Measurements from ENCODE around the gene ID3. TPM values are rescaled to one million over a fixed set of nuclear protein-coding genes. Genes with fewer than 3 reads are reported as not detected.

Gene ID3
- total and polyA plus RNA-seq, 4 experiments from 2014 or later, result 8.9 to 98.0 (median 54.8) TPM

DNA sequence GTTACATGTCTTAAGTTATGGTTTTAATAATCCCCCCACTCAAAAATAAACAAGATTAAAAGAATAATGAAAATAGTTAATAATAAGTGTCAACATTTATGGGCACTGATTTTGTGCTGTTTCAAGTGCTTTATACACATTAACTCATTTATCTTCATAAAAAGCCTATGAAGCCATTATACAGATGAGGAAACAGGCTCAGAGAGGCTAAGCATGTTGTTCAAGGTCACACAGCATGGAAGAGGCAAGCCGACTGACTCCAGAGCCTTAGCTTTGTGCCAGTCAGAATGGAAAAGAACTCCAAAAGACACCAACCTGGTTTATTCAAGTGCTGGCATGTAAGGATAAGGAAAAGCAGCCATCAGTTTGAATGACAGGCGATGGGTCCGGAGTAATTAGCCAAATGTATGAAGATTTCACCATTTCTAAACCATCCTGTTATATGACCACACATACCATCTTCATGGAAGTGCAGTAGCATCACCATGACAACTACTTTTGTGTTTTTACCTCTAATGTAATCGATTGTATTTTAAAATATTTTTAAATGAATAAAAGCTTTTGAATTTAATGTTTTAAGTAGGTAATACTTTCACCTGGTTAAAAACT, 14.4 kb upstream of the ID3 start:
- DNase-seq, result no peak
- ChIA-PET CTCF (ENCODE audit: partially characterized antibody) (interaction anchor here (1.1 to 4.2 kb wide), 3 partner anchors 61 to 64 kb away, joined by 4 to 17 read pairs (median 6); no protein-coding TSS in a partner anchor), POLR2A (ENCODE audit: partially characterized antibody) (interaction anchor here (8.4 kb wide), 1 partner anchor 16 kb away, joined by 111 read pairs; the partner anchor contains the start of gene ID3)
- H3K27me3 ChIP-seq (ENCODE audit: insufficient read depth, low read length), result peaks cover 5% of the 10 kb centered on the region
- intact Hi-C loops (cut with micrococcal nuclease), result no loop called here
- no peaks in the 10 kb centered on the region for H3K36me3 ChIP-seq (ENCODE audit: insufficient read depth, low read length)
- Mint-ChIP-seq H3K9me3 (no peaks in the 10 kb centered on the region), H3K36me3 (no peaks in the 10 kb centered on the region), H3K4me3 (no peak overlapping the region), H3K27ac (no peak overlapping the region), H3K4me1 (peaks cover 10 to 28% (median 18%) of the 10 kb centered on the region in 4 donors), H3K27me3 (peaks cover 5 to 9% of the 10 kb centered on the region in 2 donors)
- H3K4me3 ChIP-seq (ENCODE audit: low read length in 2 of 2), result no peak overlapping the region
- H3K27ac ChIP-seq (ENCODE audit: low read depth, low read length), result no peak overlapping the region
- peaks cover 23% of the 10 kb centered on the region for H3K4me1 ChIP-seq (ENCODE audit: insufficient read depth, low read length)
- H3K9me3 ChIP-seq (ENCODE audit: control insufficient read depth in 1 of 2, low read length in 2 of 2), result no peaks in the 10 kb centered on the region

- Histone ChIP-seq H3K27me3 (ENCODE audit: insufficient read depth, low read length) (peaks cover 7% of the 10 kb centered on the region), H3K27ac (ENCODE audit: low read depth, low read length) (no peak overlapping the region), H3K4me1 (ENCODE audit: insufficient read depth, low read length) (peaks cover 10% of the 10 kb centered on the region), H3K36me3 (ENCODE audit: insufficient read depth, low read length) (no peaks in the 10 kb centered on the region), H3K9me3 (ENCODE audit: control insufficient read depth in 1 of 2, low read length in 2 of 2) (no peaks in the 10 kb centered on the region), H3K4me3 (ENCODE audit: low read length in 2 of 2) (no peak overlapping the region)
- H3K27me3 Mint-ChIP-seq, result peaks cover 14 to 15% of the 10 kb centered on the region in 2 donors
- no peak overlapping the region for H3K27ac Mint-ChIP-seq
- no peak for DNase-seq
- ChIA-PET POLR2A (ENCODE audit: partially characterized antibody) (interaction anchor here (1.5 to 8.4 kb wide), 3 partner anchors 14 to 42 kb away, joined by 3 to 111 read pairs (median 5); partner anchors contain the start of gene ID3), CTCF (ENCODE audit: partially characterized antibody) (interaction anchor here (0.7 to 4.2 kb wide), 4 partner anchors 13 to 203 kb away, joined by 3 to 17 read pairs (median 4); partner anchors contain the start of gene ID3)
- intact Hi-C loops (cut with micrococcal nuclease), result no loop called here
- H3K4me1 Mint-ChIP-seq, result peaks cover 7 to 20% (median 11%) of the 10 kb centered on the region in 4 donors
- H3K9me3 Mint-ChIP-seq, result peaks cover 0 to 2% (median 0%) of the 10 kb centered on the region in 8 donors
- H3K4me3 Mint-ChIP-seq, result no peak overlapping the region
- H3K36me3 Mint-ChIP-seq, result no peaks in the 10 kb centered on the region
These were observed 12.2 kb upstream of the ID3 start for GRCh38 chr1:23571465-23571864.

- Mint-ChIP-seq H3K27ac (no peak overlapping the region), H3K9me3 (peaks cover 0 to 2% (median 0%) of the 10 kb centered on the region in 8 donors), H3K27me3 (peaks cover 19 to 22% of the 10 kb centered on the region in 2 donors), H3K36me3 (no peaks in the 10 kb centered on the region), H3K4me1 (peaks cover 7 to 27% (median 13%) of the 10 kb centered on the region in 4 donors), H3K4me3 (no peak overlapping the region)
- Histone ChIP-seq H3K27ac (ENCODE audit: low read depth, low read length) (no peak overlapping the region), H3K9me3 (ENCODE audit: control insufficient read depth in 1 of 2, low read length in 2 of 2) (no peaks in the 10 kb centered on the region), H3K4me1 (ENCODE audit: insufficient read depth, low read length) (peaks cover 10% of the 10 kb centered on the region), H3K36me3 (ENCODE audit: insufficient read depth, low read length) (no peaks in the 10 kb centered on the region), H3K27me3 (ENCODE audit: insufficient read depth, low read length) (peaks cover 7% of the 10 kb centered on the region), H3K4me3 (ENCODE audit: low read length in 2 of 2) (no peak overlapping the region)
- POLR2A ChIA-PET (ENCODE audit: partially characterized antibody), result interaction anchor here (1.4 to 3.4 kb wide), 2 partner anchors 11 to 15 kb away, joined by 3 to 19 read pairs; partner anchors contain the start of gene ID3
- intact Hi-C loops (cut with micrococcal nuclease), result no loop called here
- CTCF ChIA-PET (ENCODE audit: partially characterized antibody), result interaction anchor here (1.2 to 4.2 kb wide), 3 partner anchors 64 to 202 kb away, joined by 3 to 17 read pairs (median 8); no protein-coding TSS in a partner anchor
- no peak for DNase-seq
These were observed 10.8 kb upstream of the ID3 start for GRCh38 chr1:23570001-23570691.

DNA sequence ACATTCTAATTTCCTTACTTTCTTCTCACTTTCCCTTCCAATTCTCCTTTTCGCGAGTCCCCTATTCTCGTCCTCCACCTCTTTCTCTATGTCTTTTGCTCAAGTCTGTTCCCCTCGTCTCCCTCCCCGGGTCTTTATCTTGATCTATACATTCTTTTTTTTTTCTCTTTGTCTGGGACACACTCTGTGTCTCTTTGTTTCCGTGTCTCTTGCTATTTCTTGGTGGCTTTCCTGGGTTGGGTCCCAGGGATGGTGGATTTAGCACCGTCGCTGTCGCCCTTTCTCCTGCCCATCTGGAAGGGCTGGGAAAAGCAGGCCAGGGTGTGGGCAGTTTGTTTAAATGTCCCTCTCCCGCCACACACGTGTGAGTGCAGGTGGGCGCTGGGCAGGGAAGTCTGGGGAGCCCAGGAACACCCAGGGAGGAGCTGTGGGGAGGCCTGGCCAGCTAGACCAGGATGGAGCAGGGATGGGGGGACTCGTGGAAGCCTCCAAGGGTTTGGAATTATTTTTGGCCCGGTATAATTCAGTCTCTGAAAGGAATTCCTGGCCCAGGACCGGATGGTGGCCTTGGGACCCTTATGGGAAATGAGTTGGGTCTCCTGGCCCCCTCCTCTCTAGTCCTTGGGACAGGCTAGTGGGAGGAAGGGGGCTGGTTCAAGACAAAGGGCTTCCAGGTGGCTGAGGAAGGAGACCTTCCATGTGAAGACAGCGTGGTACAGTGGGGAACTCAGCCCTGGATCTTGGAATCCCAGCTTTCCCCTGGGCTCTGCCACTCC, 9.5 kb upstream of the ID3 start:
- peak overlapping the region in 5 of 7 donors; percentile 15 to 94 (median 65) for H3K27ac Mint-ChIP-seq
- H3K4me1 Mint-ChIP-seq, result peaks cover 7 to 27% (median 13%) of the 10 kb centered on the region in 4 donors
- intact Hi-C loops (cut with micrococcal nuclease), result no loop called here
- H3K27me3 Mint-ChIP-seq, result peaks cover 19 to 22% of the 10 kb centered on the region in 2 donors
- H3K4me1 ChIP-seq (ENCODE audit: insufficient read depth, low read length), result peaks cover 10% of the 10 kb centered on the region
- no peak overlapping the region for H3K4me3 ChIP-seq (ENCODE audit: low read length in 2 of 2)
- H3K9me3 Mint-ChIP-seq, result peaks cover 0 to 2% (median 0%) of the 10 kb centered on the region in 8 donors
- H3K9me3 ChIP-seq (ENCODE audit: control insufficient read depth in 1 of 2, low read length in 2 of 2), result no peaks in the 10 kb centered on the region
- H3K36me3 ChIP-seq (ENCODE audit: insufficient read depth, low read length), result no peaks in the 10 kb centered on the region
- no peaks in the 10 kb centered on the region for H3K36me3 Mint-ChIP-seq
- no peak overlapping the region for H3K27ac ChIP-seq (ENCODE audit: low read depth, low read length)
- CTCF ChIA-PET (ENCODE audit: partially characterized antibody), result interaction anchor here (0.6 to 2.2 kb wide), 4 partner anchors 10 to 338 kb away, joined by 3 to 8 read pairs (median 4); no protein-coding TSS in a partner anchor
- H3K4me3 Mint-ChIP-seq, result peak overlapping the region; percentile 76 to 94 (median 88)
- H3K27me3 ChIP-seq (ENCODE audit: insufficient read depth, low read length), result peaks cover 7% of the 10 kb centered on the region
- POLR2A ChIA-PET (ENCODE audit: partially characterized antibody), result interaction anchor here (0.7 to 3.4 kb wide), 7 partner anchors 8 to 44 kb away, joined by 3 to 19 read pairs (median 3); partner anchors contain the start of gene ID3
- DNase-seq, result no peak

- peaks cover 0 to 2% (median 0%) of the 10 kb centered on the region in 8 donors for H3K9me3 Mint-ChIP-seq
These were observed 8.8 kb upstream of the ID3 start for GRCh38 chr1:23567996-23568607.

DNA sequence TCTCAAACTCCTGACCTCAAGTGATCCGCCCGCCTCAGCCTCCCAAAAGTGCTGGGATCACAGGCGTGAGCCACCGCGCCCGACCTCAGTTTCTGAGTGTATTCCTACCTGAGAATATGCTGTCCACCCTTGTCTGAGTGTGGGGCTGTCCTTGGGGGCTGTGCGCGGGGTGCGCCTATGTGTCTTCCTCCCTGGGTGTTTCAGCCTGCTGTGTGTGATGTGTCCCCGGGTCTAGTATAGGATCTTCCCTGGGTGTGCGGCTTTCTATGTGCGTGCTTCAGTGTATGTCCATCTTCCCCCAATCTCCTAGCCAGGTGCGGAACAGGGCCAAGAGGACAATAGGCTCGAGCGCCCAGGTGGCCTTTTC, 8.3 kb upstream of the ID3 start:
- Mint-ChIP-seq H3K27me3 (peaks cover 19 to 22% of the 10 kb centered on the region in 2 donors), H3K4me3 (peak overlapping the region; percentile 57 to 83 (median 70)), H3K36me3 (no peaks in the 10 kb centered on the region), H3K4me1 (peaks cover 9 to 35% (median 17%) of the 10 kb centered on the region in 4 donors), H3K9me3 (peaks cover 0 to 2% (median 0%) of the 10 kb centered on the region in 8 donors), H3K27ac (no peak overlapping the region)
- POLR2A ChIA-PET (ENCODE audit: partially characterized antibody), result interaction anchor here (1.0 to 3.4 kb wide), 4 partner anchors 9 to 45 kb away, joined by 3 to 19 read pairs (median 6); partner anchors contain the start of gene ID3
- CTCF ChIA-PET (ENCODE audit: partially characterized antibody), result interaction anchor here (0.6 to 30.0 kb wide), 4 partner anchors 9 to 69 kb away, joined by 3 to 1081 read pairs (median 3); no protein-coding TSS in a partner anchor
- H3K36me3 ChIP-seq (ENCODE audit: insufficient read depth, low read length), result no peaks in the 10 kb centered on the region
- H3K27me3 ChIP-seq (ENCODE audit: insufficient read depth, low read length), result peaks cover 7% of the 10 kb centered on the region
- intact Hi-C loops (cut with micrococcal nuclease), result no loop called here
- DNase-seq, result no peak
- H3K4me3 ChIP-seq (ENCODE audit: low read length in 2 of 2), result no peak overlapping the region
- H3K27ac ChIP-seq (ENCODE audit: low read depth, low read length), result no peak overlapping the region
- no peaks in the 10 kb centered on the region for H3K9me3 ChIP-seq (ENCODE audit: control insufficient read depth in 1 of 2, low read length in 2 of 2)
- peaks cover 10% of the 10 kb centered on the region for H3K4me1 ChIP-seq (ENCODE audit: insufficient read depth, low read length)

More at GRCh38 chr1:23567996-23568607, 8.8 kb upstream of the ID3 start:
- Histone ChIP-seq H3K27me3 (ENCODE audit: insufficient read depth, low read length) (peaks cover 7% of the 10 kb centered on the region), H3K36me3 (ENCODE audit: insufficient read depth, low read length) (no peaks in the 10 kb centered on the region), H3K27ac (ENCODE audit: low read depth, low read length) (no peak overlapping the region), H3K4me3 (ENCODE audit: low read length in 2 of 2) (no peak overlapping the region), H3K4me1 (ENCODE audit: insufficient read depth, low read length) (peaks cover 10% of the 10 kb centered on the region), H3K9me3 (ENCODE audit: control insufficient read depth in 1 of 2, low read length in 2 of 2) (no peaks in the 10 kb centered on the region)
- CTCF ChIA-PET (ENCODE audit: partially characterized antibody), result interaction anchor here (0.6 to 2.2 kb wide), 4 partner anchors 9 to 69 kb away, joined by 3 to 8 read pairs (median 3); no protein-coding TSS in a partner anchor
- H3K27ac Mint-ChIP-seq, result peak overlapping the region in 4 of 7 donors; percentile 48 to 94 (median 76)
- intact Hi-C loops (cut with micrococcal nuclease), result no loop called here
- H3K27me3 Mint-ChIP-seq, result peaks cover 19 to 22% of the 10 kb centered on the region in 2 donors
- H3K4me1 Mint-ChIP-seq, result peaks cover 9 to 34% (median 16%) of the 10 kb centered on the region in 4 donors
- peak overlapping the region; percentile 77 to 94 (median 88) for H3K4me3 Mint-ChIP-seq
- H3K36me3 Mint-ChIP-seq, result no peaks in the 10 kb centered on the region
- DNase-seq, result no peak
- POLR2A ChIA-PET (ENCODE audit: partially characterized antibody), result interaction anchor here (0.7 to 3.4 kb wide), 6 partner anchors 9 to 45 kb away, joined by 3 to 19 read pairs (median 4); partner anchors contain the start of gene ID3
